Loucy (cell line): ENCODE results near the gene XDH.

ENCODE experiments used
- H2AFZ ChIP-seq: fragments of 200-600 bp; sonication (generic); 2 replicates; pipeline ENCODE4 v1.6.0; 2016; ENCODE audit warnings: antibody characterized with exemption, mild to moderate bottlenecking, low read length, moderate library complexity
- H3F3A ChIP-seq: fragments of 200-600 bp; 2 replicates; pipeline ENCODE4 v1.6.0; 2016; ENCODE audit warnings: antibody characterized with exemption, low read depth, mild to moderate bottlenecking
- H3K27me3 ChIP-seq: fragments of 200-600 bp; sonication (generic); 2 replicates; pipeline ENCODE4 v1.6.1; 2014; ENCODE audit warnings: low read length, mild to moderate bottlenecking; ENCODE audit not compliant: insufficient read depth, poor library complexity, severe bottlenecking
- H3K36me3 ChIP-seq: fragments of 200-600 bp; sonication (generic); 2 replicates; pipeline ENCODE4 v1.6.1; 2016; ENCODE audit warnings: low read length; ENCODE audit not compliant: insufficient read depth
- H3K4me1 ChIP-seq: fragments of 200-600 bp; sonication (generic); 2 replicates; pipeline ENCODE4 v1.5.1; 2014; ENCODE audit warnings: low read length, mild to moderate bottlenecking; ENCODE audit not compliant: insufficient read depth, poor library complexity, severe bottlenecking
- H3K4me2 ChIP-seq: fragments of 200-600 bp; sonication (generic); 2 replicates; pipeline ENCODE4 v1.6.0; 2014; ENCODE audit warnings: antibody characterized with exemption, low read length, low read depth, mild to moderate bottlenecking; ENCODE audit not compliant: poor library complexity, severe bottlenecking
- H3K4me3 ChIP-seq: fragments of 200-600 bp; sonication (generic); 2 replicates; pipeline ENCODE4 v1.5.1; 2014; ENCODE audit warnings: low read length, mild to moderate bottlenecking, mixed read lengths; ENCODE audit not compliant: poor library complexity, severe bottlenecking
- H3K79me2 ChIP-seq: fragments of 200-600 bp; sonication (generic); 2 replicates; pipeline ENCODE4 v1.6.1; 2014; ENCODE audit warnings: low read length; ENCODE audit not compliant: insufficient read depth
- H3K9ac ChIP-seq: fragments of 200-600 bp; sonication (generic); 2 replicates; pipeline ENCODE4 v1.6.0; 2014; ENCODE audit warnings: mild to moderate bottlenecking, low read depth, low read length, moderate library complexity; ENCODE audit not compliant: poor library complexity, severe bottlenecking
- H3K9me2 ChIP-seq: fragments of 200-600 bp; sonication (generic); replicated peaks from 2 replicates; pipeline ENCODE4 v1.6.1; 2016; ENCODE audit warnings: low read depth, low read length, mixed read lengths
- H3K9me3 ChIP-seq: fragments of 200-600 bp; sonication (generic); 2 replicates; pipeline ENCODE4 v1.6.1; 2014; ENCODE audit warnings: mild to moderate bottlenecking, antibody characterized with exemption, low read length, low read depth; ENCODE audit not compliant: insufficient read depth
- H4K20me1 ChIP-seq: fragments of 200-600 bp; sonication (generic); 2 replicates; pipeline ENCODE4 v1.6.0; 2014; ENCODE audit warnings: antibody characterized with exemption, low read length, mild to moderate bottlenecking; ENCODE audit not compliant: insufficient read depth, poor library complexity, severe bottlenecking
- CTCF ChIP-seq: fragments of 200-600 bp; sonication (generic); conservative IDR thresholded peaks from 2 replicates; pipeline ENCODE4 v1.5.1; 2014; ENCODE audit warnings: mild to moderate bottlenecking, antibody characterized with exemption, low read length
- EZH2phosphoT487 ChIP-seq: fragments of 200-600 bp; IDR thresholded peaks from 2 replicates; pipeline ENCODE4 v1.6.1; 2018; ENCODE audit warnings: antibody characterized with exemption, mild to moderate bottlenecking, moderate library complexity, borderline replicate concordance

XDH gene

GRCh38 chr2:31363956-31364750, 50.4 kb downstream of the XDH start:
- Histone ChIP-seq H3K9ac (no peak overlapping the region), H3K4me3 (no peak overlapping the region), H2AFZ (no peak overlapping the region), H3F3A (no peaks in the 10 kb centered on the region), H3K4me1 (no peaks in the 10 kb centered on the region), H3K4me2 (no peak overlapping the region), H3K9me3 (no peaks in the 10 kb centered on the region), H4K20me1 (no peaks in the 10 kb centered on the region), H3K9me2 (no peaks in the 10 kb centered on the region), H3K27me3 (no peaks in the 10 kb centered on the region), H3K36me3 (no peaks in the 10 kb centered on the region), H3K79me2 (no peaks in the 10 kb centered on the region)
- TF ChIP-seq EZH2phosphoT487, result no peak
- no peak for TF ChIP-seq CTCF

- H3K4me1 ChIP-seq, result no peaks in the 10 kb centered on the region
- no peak overlapping the region for H3K4me2 ChIP-seq
- H3F3A ChIP-seq, result no peaks in the 10 kb centered on the region
- H3K79me2 ChIP-seq, result no peaks in the 10 kb centered on the region
- H3K4me3 ChIP-seq, result no peak overlapping the region
- no peaks in the 10 kb centered on the region for H3K9me3 ChIP-seq
- no peak overlapping the region for H3K9ac ChIP-seq
- H3K9me2 ChIP-seq, result no peaks in the 10 kb centered on the region
- no peaks in the 10 kb centered on the region for H4K20me1 ChIP-seq
- H3K27me3 ChIP-seq, result no peaks in the 10 kb centered on the region
- TF ChIP-seq CTCF, result no peak
- TF ChIP-seq EZH2phosphoT487, result no peak
- no peaks in the 10 kb centered on the region for H3K36me3 ChIP-seq
- H2AFZ ChIP-seq, result no peak overlapping the region
Observed at GRCh38 chr2:31362581-31362980, 52.0 kb downstream of the XDH start.

GRCh38 chr2:31359229-31359628, 55.3 kb downstream of the XDH start:
- no peaks in the 10 kb centered on the region for H3K27me3 ChIP-seq
- no peak overlapping the region for H3K9ac ChIP-seq
- H3K4me3 ChIP-seq, result no peak overlapping the region
- no peaks in the 10 kb centered on the region for H3K9me2 ChIP-seq
- no peaks in the 10 kb centered on the region for H3K9me3 ChIP-seq
- H3K79me2 ChIP-seq, result no peaks in the 10 kb centered on the region
- H3F3A ChIP-seq, result no peaks in the 10 kb centered on the region
- no peak overlapping the region for H3K4me2 ChIP-seq
- no peaks in the 10 kb centered on the region for H3K36me3 ChIP-seq
- H4K20me1 ChIP-seq, result no peaks in the 10 kb centered on the region
- no peaks in the 10 kb centered on the region for H3K4me1 ChIP-seq
- H2AFZ ChIP-seq, result no peak overlapping the region
- TF ChIP-seq EZH2phosphoT487 (no peak), CTCF (no peak)
